Colon (tissue), 2 donors: Measurements from ENCODE around the gene STK38L.

Source experiments
- FAIRE-seq: peaks from 2 replicates; lab custom pipeline; 2012; peaks lifted over from hg19 to GRCh38; lab: Jason Lieb, UNC
- donor health status: control.
- donor health status: control.

STK38L gene

GRCh38 chr12:27243804-27244688, at the start of gene STK38L:
TSS of gene STK38L (plus strand) at chr12:27244286. CDS start at chr12:27297721, 53,435 bp downstream.
- FAIRE-seq = no peak

- no peak for FAIRE-seq
These were observed 49.4 kb upstream of the STK38L start for GRCh38 chr12:27194644-27195043.

DNA sequence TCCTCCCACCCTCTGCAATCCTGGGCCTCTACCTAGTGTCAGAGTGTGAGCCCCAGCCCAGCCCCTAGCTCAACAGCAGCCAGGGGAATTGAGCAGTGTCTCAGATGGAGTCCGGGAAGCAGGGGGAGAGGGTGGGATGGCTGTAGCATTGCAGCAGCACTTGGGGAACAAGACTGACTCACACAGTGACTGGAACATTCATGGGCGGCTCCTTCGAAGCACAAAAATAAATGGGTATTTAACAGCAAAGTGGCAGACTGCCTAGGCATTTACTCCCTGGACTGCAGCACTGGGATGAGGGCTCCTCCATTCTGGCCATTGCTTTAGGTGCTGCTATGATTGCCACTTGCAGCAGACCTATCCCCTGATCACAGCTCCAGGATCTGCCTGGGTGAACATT, 46.0 kb upstream of the STK38L start:
- no peak for FAIRE-seq

DNA sequence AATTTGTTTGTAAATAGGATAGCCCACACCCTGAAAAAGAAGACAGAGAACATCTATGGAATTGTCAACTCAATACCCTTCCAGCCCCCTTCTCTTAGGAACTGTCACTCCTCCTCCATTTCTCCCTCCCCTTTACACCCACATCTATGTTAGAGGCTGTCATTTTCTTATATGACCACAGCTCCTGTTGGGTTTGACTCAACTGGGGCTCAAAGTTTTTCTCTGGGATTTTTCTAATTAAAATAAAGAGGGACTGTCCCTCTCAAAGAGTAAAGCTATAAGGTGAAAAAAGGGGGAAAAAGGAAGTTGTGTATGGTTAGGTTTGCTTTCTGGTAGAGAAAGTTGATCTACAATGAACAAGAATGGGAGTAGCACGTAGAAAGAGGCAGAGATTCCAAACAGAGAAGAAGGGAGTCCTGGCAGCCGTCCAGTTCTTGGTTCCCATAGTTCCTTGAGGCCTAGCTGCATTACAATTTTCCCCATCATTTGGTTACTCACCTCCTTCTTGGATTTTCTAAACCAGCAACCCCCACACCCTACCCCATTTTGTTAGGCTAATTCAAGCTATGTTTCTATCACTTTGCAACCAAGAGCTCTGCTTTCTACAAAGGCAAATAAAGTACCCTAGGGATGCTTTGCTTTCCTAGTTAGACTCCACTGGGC, 44.3 kb upstream of the STK38L start:
- FAIRE-seq = no peak

GRCh38 chr12:27201169-27201568, 42.9 kb upstream of the STK38L start:
- FAIRE-seq = no peak

- FAIRE-seq = no peak
These were observed 37.1 kb upstream of the STK38L start for GRCh38 chr12:27206801-27207502.

DNA sequence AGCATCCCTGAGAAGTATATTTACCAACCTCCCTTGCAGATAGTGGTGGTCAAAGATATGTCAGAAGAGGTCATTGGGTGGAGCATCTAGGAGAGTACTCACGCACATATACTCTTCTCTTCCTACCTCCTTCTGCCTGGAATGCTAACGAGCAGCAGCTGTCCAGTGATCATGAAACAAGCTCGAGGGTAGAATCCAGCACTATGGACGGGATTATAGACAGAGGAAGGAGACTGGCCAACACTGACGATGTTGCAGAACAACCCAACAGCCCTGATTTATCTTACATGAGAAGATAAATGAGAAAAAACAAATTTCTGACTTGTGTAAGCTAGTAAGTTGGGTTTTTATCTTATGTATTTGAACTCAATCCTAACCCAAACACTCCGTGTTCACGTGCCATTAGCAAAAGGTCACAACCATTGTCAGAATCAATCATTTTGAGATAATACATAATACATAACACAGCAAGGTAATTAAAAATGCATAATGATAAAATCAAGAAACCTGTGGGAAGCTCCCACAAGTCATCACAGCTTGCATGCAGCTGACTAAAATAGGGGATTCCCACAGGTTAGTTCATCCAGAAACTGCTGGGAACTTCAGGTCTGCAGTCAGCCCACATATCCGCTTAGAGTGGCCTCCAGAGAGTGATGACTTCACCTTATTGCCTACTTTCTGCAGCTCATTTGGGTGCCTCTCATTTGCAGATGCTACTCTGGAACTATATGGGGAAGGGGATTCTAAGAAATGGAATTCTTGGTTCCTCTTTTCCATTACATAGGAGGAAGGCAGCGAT, 36.3 kb upstream of the STK38L start:
- no peak for FAIRE-seq

DNA sequence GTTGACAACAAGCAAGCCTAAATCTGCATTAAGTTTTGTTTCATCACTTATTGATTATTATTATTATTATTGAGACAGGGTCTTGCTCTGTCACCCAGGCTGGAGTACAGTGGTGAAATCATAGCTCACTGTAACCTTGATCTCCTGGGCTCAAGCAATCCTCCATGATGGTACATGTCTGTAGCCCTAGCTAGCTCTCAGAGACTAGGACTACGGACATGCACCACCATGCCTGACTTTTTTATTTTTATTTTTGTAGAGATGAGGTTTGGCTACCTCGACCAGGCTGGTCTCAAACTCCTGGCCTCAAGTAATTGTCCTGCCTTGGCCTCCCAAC, 35.7 kb upstream of the STK38L start:
- FAIRE-seq = no peak

DNA sequence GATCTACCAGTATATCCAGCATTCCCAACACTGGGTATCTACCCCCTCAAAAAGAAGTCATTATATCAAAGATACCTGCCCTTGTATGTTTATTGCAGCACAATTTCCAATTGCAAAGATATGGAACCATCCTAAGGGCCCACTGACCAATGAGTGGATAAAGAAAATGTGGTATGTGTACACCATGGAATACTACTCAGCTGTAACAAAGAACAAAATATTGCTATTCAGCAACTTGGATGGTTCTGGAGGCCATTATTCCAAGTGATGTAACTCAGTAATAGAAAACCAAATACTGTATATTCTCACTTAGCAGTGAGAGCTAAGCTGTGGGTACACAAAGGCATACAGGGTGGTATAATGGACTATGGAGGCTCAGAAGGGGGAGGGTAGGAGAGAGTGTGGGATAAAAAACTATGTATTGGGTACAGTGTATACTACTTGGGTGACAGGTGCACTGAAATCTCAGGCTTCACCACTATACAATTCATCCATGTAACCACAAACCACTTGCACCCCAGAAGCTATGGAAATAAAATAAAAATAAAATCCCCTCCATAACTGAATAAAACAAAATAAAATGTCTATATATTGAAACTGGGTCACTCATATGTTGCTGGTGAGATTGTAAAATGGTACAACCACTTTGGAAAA, 34.7 kb upstream of the STK38L start:
- FAIRE-seq = no peak

- no peak for FAIRE-seq
These were observed 33.9 kb upstream of the STK38L start for GRCh38 chr12:27210187-27210586.

DNA sequence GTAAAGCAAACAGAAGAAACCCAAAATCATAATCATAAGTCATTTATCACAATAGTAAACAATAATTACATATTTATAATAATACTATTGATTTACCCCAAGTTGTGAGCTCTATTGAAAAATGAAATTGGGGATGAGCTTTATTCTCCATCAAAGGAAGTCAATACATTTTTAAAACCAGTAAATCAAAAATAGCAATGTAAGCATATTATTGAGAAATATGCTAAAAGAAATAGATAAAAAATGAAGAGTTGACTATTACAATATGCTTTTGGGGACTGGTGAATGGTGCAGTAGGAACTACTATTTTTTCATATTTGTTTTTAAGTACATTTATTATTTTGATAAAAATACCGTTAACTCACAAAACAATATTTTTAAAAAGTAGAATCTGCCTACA, 31.2 kb upstream of the STK38L start:
- FAIRE-seq = no peak

GRCh38 chr12:27213304-27213703, 30.8 kb upstream of the STK38L start:
- FAIRE-seq = no peak

GRCh38 chr12:27213830-27214787, 30.0 kb upstream of the STK38L start:
- FAIRE-seq = no peak

DNA sequence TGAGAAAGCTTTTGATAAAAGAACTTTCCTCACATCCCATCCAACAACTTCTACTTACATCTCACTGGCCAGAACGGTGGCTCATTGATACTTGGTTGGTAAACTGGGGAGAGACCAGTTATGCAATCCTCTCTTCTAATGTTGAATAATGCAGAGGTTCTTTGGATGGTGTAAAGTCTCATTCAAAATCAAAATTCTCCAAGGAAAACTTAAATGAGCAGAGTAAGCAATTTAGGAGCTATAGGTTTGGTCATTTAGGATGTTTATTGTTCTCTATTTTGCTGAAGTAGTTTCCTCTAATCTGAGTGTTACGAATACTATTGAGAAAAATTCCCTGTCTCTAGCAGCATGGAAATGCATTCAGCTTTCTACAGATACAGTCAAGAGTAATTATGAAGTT, 26.5 kb upstream of the STK38L start:
- FAIRE-seq = no peak

- FAIRE-seq = no peak
These were observed 24.4 kb upstream of the STK38L start for GRCh38 chr12:27219693-27220054.

DNA sequence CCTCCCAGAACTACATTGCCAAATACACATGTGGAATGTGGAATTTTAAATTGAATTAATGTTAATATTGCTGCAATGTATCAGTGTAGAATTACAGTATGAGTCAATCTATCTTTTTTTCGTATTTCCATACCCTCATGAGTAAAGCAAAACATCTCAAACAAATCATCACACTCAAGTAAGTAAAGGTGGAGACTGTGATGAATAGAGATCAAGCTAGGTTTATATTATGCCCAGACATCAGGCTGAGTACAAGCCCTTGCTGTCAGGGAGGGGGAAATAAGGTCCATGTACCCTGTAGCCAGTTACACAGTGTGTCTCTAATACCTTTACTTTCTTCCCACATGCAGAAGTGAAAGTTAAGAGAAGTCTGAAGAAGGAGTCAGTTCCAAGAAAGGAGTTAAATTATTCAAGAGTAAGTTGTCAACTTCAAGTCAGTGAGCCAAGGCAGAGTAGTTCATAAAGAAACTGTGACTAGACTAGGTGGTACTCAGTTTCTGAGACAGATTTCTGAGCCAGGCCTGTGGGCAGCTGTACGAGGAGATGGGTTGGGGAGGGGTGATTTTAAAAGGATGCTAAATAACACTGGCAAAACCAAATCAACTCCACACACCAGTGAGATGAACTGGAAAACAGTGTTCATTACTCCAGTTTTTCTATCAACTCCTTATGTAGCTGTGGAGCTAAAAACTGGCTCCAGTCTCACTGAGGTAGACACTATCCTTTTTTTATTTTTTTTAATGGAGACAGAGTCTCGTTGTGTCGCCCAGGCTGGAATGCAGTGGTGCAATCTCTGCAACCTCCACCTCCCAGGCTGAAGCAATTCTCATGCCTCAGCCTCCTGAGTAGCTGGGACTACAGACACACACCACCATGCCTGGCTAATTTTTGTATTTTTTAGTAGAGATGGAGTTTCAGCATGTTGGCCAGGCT, 23.8 kb upstream of the STK38L start:
- no peak for FAIRE-seq

GRCh38 chr12:27220988-27221345, 23.1 kb upstream of the STK38L start:
- FAIRE-seq = no peak

GRCh38 chr12:27221625-27222387, 22.3 kb upstream of the STK38L start:
- FAIRE-seq = no peak

GRCh38 chr12:27226407-27226929, 17.6 kb upstream of the STK38L start:
- FAIRE-seq = no peak
